H1 (cell line): ENCODE results near the gene STARD3NL. TPM values are rescaled to one million over a fixed set of nuclear protein-coding genes. Genes with fewer than 3 reads are reported as not detected.
A peak's percentile ranks its signal among the peaks of the same experiment; 100 is the strongest.

ENCODE experiments used
- CTCF ChIA-PET: fragments of 300-600 bp; sonication (Branson Sonifier 250); formaldehyde crosslinking; loops from one replicate; lab custom pipeline; 2021; ENCODE audit not compliant: partially characterized antibody; lab: Charles Lee
- POLR2A ChIA-PET: fragments of 300-600 bp; sonication (Branson Sonifier 250); formaldehyde crosslinking; loops from one replicate; lab custom pipeline; 2021; ENCODE audit warnings: inconsistent platforms; ENCODE audit not compliant: partially characterized antibody; lab: Charles Lee
- DNase-seq, 2 experiments: peaks; one replicate each; pipeline versions ENCODE4 v3.0.0 to v3.0.0-alpha.2; 2010 to 2022; ENCODE audit warnings: low spot score in 2 of 2, low read depth in 1 of 2, mixed read lengths in 1 of 2
- FAIRE-seq: peaks from 2 replicates; lab custom pipeline; 2011; peaks lifted over from hg19 to GRCh38; lab: Jason Lieb, UNC
- H2AFZ ChIP-seq: 2 replicates; pipeline ENCODE4 v1.8.1; 2012; ENCODE audit warnings: low read length, inconsistent platforms
- H2AK5ac ChIP-seq: 2 replicates; pipeline ENCODE4 v1.6.1; 2013; ENCODE audit warnings: low read depth, low read length
- H2BK120ac ChIP-seq: replicated peaks from 2 replicates; pipeline ENCODE3; 2013; ENCODE audit warnings: low read depth, low read length, inconsistent platforms
- H2BK12ac ChIP-seq: 2 replicates; pipeline ENCODE4 v1.6.1; 2013; ENCODE audit warnings: low read depth, low read length
- H2BK15ac ChIP-seq: 2 replicates; pipeline ENCODE4 v1.6.1; 2013; ENCODE audit warnings: low read length
- H2BK20ac ChIP-seq: 2 replicates; pipeline ENCODE4 v1.6.1; 2013; ENCODE audit warnings: low read length
- H2BK5ac ChIP-seq: 2 replicates; pipeline ENCODE4 v1.6.1; 2013; ENCODE audit warnings: low read depth, low read length
- H3K14ac ChIP-seq: 2 replicates; pipeline ENCODE4 v1.6.1; 2013; ENCODE audit warnings: inconsistent platforms; ENCODE audit not compliant: insufficient read length
- H3K18ac ChIP-seq: 2 replicates; pipeline ENCODE4 v1.6.1; 2013; ENCODE audit warnings: low read length; ENCODE audit errors: extremely low read depth
- H3K23ac ChIP-seq: 2 replicates; pipeline ENCODE4 v1.6.1; 2013; ENCODE audit warnings: inconsistent platforms; ENCODE audit not compliant: insufficient read length
- H3K23me2 ChIP-seq: 2 replicates; pipeline ENCODE4 v1.6.1; 2013; ENCODE audit warnings: low read depth, low read length
- H3K27ac ChIP-seq: 2 replicates; pipeline ENCODE4 v1.6.1; 2011; ENCODE audit warnings: low read depth, low read length, inconsistent platforms
- H3K27me3 ChIP-seq, 4 experiments: replicated peaks in 1 of 4; 1 replicate in 1 of 4; 2 replicates in 3 of 4; pipeline versions ENCODE4 v1.6.1 to v1.8.1; 2011 to 2013; ENCODE audit warnings: low read length in 3 of 4, mild to moderate bottlenecking in 3 of 4, inconsistent platforms in 2 of 4, mixed read lengths in 2 of 4, moderate library complexity in 1 of 4; ENCODE audit not compliant: control insufficient read depth in 3 of 4, insufficient read depth in 3 of 4; ENCODE audit errors: extremely low read depth in 1 of 4
- H3K36me3 ChIP-seq, 4 experiments: 2 replicates each; pipeline versions ENCODE4 v1.6.1 to v1.8.1; 2011 to 2013; ENCODE audit warnings: mild to moderate bottlenecking in 4 of 4, low read length in 3 of 4, moderate library complexity in 2 of 4, control low read depth in 1 of 4, inconsistent platforms in 1 of 4; ENCODE audit not compliant: insufficient read depth in 4 of 4, control insufficient read depth in 2 of 4
- H3K4ac ChIP-seq: replicated peaks from 2 replicates; pipeline ENCODE3; 2013; ENCODE audit warnings: low read length, low read depth, mixed read lengths, inconsistent platforms; ENCODE audit not compliant: insufficient read length
- H3K4me1 ChIP-seq, 4 experiments: replicated peaks in 1 of 4; 1 replicate in 1 of 4; 2 replicates in 3 of 4; pipeline versions ENCODE4 v1.6.1 to v1.8.1; 2011 to 2013; ENCODE audit warnings: low read length in 3 of 4, inconsistent platforms in 2 of 4, mixed read lengths in 1 of 4; ENCODE audit not compliant: insufficient read depth in 4 of 4, control insufficient read depth in 3 of 4
- H3K4me2 ChIP-seq, 2 experiments: 2 replicates each; pipeline versions ENCODE4 v1.6.1 to v1.8.1; 2011 to 2013; ENCODE audit warnings: low read depth in 2 of 2, low read length in 2 of 2, control low read depth in 1 of 2, inconsistent platforms in 1 of 2, mild to moderate bottlenecking in 1 of 2; ENCODE audit not compliant: insufficient read depth in 1 of 2
- H3K4me3 ChIP-seq, 4 experiments: fragments of 200-600, 300-600 bp in 1 of 4; sonication (generic), shearing (Covaris generic), sonication (Bioruptor Twin) in 1 of 4; 2 replicates each; pipeline versions ENCODE4 v1.5.1 to v1.8.1; 2011 to 2016; ENCODE audit warnings: low read length in 4 of 4, low read depth in 3 of 4, control low read depth in 2 of 4, inconsistent platforms in 2 of 4, mild to moderate bottlenecking in 2 of 4, mixed read lengths in 1 of 4, moderate library complexity in 1 of 4; ENCODE audit not compliant: insufficient read depth in 2 of 4; ENCODE audit errors: extremely low read depth in 1 of 4
- H3K56ac ChIP-seq: replicated peaks from 2 replicates; pipeline ENCODE3; 2013; ENCODE audit warnings: low read depth, mild to moderate bottlenecking, mixed read lengths, low read length, inconsistent platforms; ENCODE audit not compliant: insufficient read length
- H3K79me1 ChIP-seq: 2 replicates; pipeline ENCODE4 v1.6.1; 2013; ENCODE audit warnings: low read depth, low read length, control low read depth
- H3K79me2 ChIP-seq, 2 experiments: 2 replicates each; pipeline versions ENCODE4 v1.6.1 to v1.8.1; 2012 to 2013; ENCODE audit warnings: low read length in 2 of 2, mild to moderate bottlenecking in 2 of 2, inconsistent platforms in 1 of 2; ENCODE audit not compliant: insufficient read depth in 2 of 2, control insufficient read depth in 1 of 2
- H3K9ac ChIP-seq, 4 experiments: replicated peaks in 1 of 4; 1 replicate in 1 of 4; 2 replicates in 3 of 4; pipeline versions ENCODE4 v1.6.1 to v1.8.1; 2011 to 2013; ENCODE audit warnings: low read depth in 3 of 4, low read length in 3 of 4, control low read depth in 2 of 4, mild to moderate bottlenecking in 2 of 4, moderate library complexity in 2 of 4, inconsistent platforms in 1 of 4; ENCODE audit errors: extremely low read depth in 1 of 4
- H3K9me3 ChIP-seq, 2 experiments: 2 replicates each; pipeline versions ENCODE4 v1.6.1 to v1.8.1; 2012 to 2013; ENCODE audit warnings: mild to moderate bottlenecking in 2 of 2, moderate library complexity in 2 of 2, control low read depth in 1 of 2, inconsistent platforms in 1 of 2, low read depth in 1 of 2, low read length in 1 of 2, mixed read lengths in 1 of 2; ENCODE audit not compliant: insufficient read depth in 2 of 2
- H4K20me1 ChIP-seq, 2 experiments: replicated peaks in 1 of 2; 2 replicates each; pipeline versions ENCODE3 to v1.8.1; 2011 to 2013; ENCODE audit warnings: inconsistent platforms in 2 of 2, low read length in 2 of 2, mild to moderate bottlenecking in 1 of 2; ENCODE audit not compliant: insufficient read depth in 2 of 2, control insufficient read depth in 1 of 2
- H4K5ac ChIP-seq: 2 replicates; pipeline ENCODE4 v1.6.1; 2013; ENCODE audit warnings: low read length, low read depth, mixed read lengths, inconsistent platforms; ENCODE audit not compliant: insufficient read length
- H4K8ac ChIP-seq: 2 replicates; pipeline ENCODE4 v1.8.0; 2013; ENCODE audit warnings: mild to moderate bottlenecking, moderate library complexity, low read length, inconsistent platforms; ENCODE audit not compliant: insufficient read depth; ENCODE audit errors: extremely low read depth
- H4K91ac ChIP-seq: replicated peaks from 2 replicates; pipeline ENCODE3; 2013; ENCODE audit warnings: low read length, mixed read lengths, inconsistent platforms; ENCODE audit not compliant: insufficient read length
- CBX8 ChIP-seq: fragments of 300-800, 300-1000 bp; sonication (generic); IDR thresholded peaks from 2 replicates; pipeline ENCODE4 v1.7.1; 2016; ENCODE audit warnings: low read depth, low read length, borderline replicate concordance
- CHD2 ChIP-seq: IDR thresholded peaks from 2 replicates; pipeline ENCODE4 v1.6.1; 2012; ENCODE audit warnings: low read length, improper control_type of control experiment
- POLR2AphosphoS5 ChIP-seq: IDR thresholded peaks from 2 replicates; pipeline ENCODE4 v1.6.1; 2011; ENCODE audit warnings: low read depth, low read length
- POU5F1 ChIP-seq: IDR thresholded peaks from 2 replicates; pipeline ENCODE4 v1.6.1; 2011; ENCODE audit warnings: low read depth, mild to moderate bottlenecking, low read length, moderate library complexity
- RAD21 ChIP-seq, 2 experiments: IDR thresholded peaks in 1 of 2; conservative IDR thresholded peaks in 1 of 2; 2 replicates each; pipeline ENCODE4 v1.6.1; 2011; ENCODE audit warnings: low read depth in 2 of 2, low read length in 2 of 2, improper control_type of control experiment in 1 of 2, inconsistent platforms in 1 of 2, mild to moderate bottlenecking in 1 of 2, moderate library complexity in 1 of 2
- RNF2 ChIP-seq: fragments of 200-900, 300-1000 bp; sonication (generic); IDR thresholded peaks from 2 replicates; pipeline ENCODE4 v1.7.1; 2016; ENCODE audit warnings: borderline replicate concordance, low read depth, mild to moderate bottlenecking, antibody characterized with exemption, low read length; ENCODE audit not compliant: poor library complexity, severe bottlenecking; ENCODE audit errors: missing control alignments
- SIX5 ChIP-seq: IDR thresholded peaks from 2 replicates; pipeline ENCODE4 v1.6.1; 2011; ENCODE audit warnings: mild to moderate bottlenecking, low read depth, low read length
- SRF ChIP-seq: IDR thresholded peaks from 2 replicates; pipeline ENCODE4 v1.6.1; 2011; ENCODE audit warnings: mild to moderate bottlenecking, low read depth, low read length, moderate library complexity
- WGBS, 2 experiments: shearing (Covaris generic) in 1 of 2; methylation state at CpG; one replicate each; pipeline versions ENCODE4 v1.1.6 to v1.1.7; 2013 to 2015; ENCODE audit warnings: low lambda C conversion rate in 2 of 2, mixed read lengths in 2 of 2, inconsistent platforms in 1 of 2, low coverage in 1 of 2, missing lambda C conversion rate in 1 of 2; ENCODE audit not compliant: insufficient replicate concordance in 2 of 2, insufficient coverage in 1 of 2, insufficient read length in 1 of 2; ENCODE audit errors: extremely low coverage in 1 of 2, missing lambda C conversion rate in 1 of 2; 5-methylcytosine and 5-hydroxymethylcytosine counted together
- polyA plus RNA-seq, 7 experiments: library from polyadenylated mRNA; depleted of rRNA in 3 of 7; stranded (reverse) in 5 of 7; unstranded in 2 of 7; fragments of >200 nt in 5 of 7; fragments of 200-250 nt in 2 of 7; gene quantifications; 1 replicate in 5 of 7; 2 replicates in 1 of 7; 4 replicates in 1 of 7; pipeline versions ENCODE4 v1.2.1 to v1.2.3, GENCODE V29; 2011 to 2013; ENCODE audit warnings: missing spikeins in 2 of 7, mixed read lengths in 2 of 7
- total RNA-seq: library from RNA; stranded (reverse); fragmentation: NEBNext Ultra II Directional; extraction: Animal tissue kit (Norgen Biotek cat#: 25700); gene quantifications from 2 replicates; pipeline ENCODE4 v1.2.1, GENCODE V29; 2021
- TF ChIP-seq, protein P1 (sequence below): IDR thresholded peaks from 2 replicates; pipeline ENCODE4 v1.6.1; 2012; ENCODE audit warnings: low read length, inconsistent platforms
- TF ChIP-seq, protein P2 (sequence below): IDR thresholded peaks from 2 replicates; pipeline ENCODE4 v1.6.1; 2011; ENCODE audit warnings: low read depth, mild to moderate bottlenecking, low read length; ENCODE audit not compliant: insufficient read depth

The STARD3NL gene
- total and polyA plus RNA-seq, 2 of the 8 experiments (the other 6 are each of a cell fraction or from before 2014, with no cell fraction given), result 27.1 to 40.5 TPM

DNA sequence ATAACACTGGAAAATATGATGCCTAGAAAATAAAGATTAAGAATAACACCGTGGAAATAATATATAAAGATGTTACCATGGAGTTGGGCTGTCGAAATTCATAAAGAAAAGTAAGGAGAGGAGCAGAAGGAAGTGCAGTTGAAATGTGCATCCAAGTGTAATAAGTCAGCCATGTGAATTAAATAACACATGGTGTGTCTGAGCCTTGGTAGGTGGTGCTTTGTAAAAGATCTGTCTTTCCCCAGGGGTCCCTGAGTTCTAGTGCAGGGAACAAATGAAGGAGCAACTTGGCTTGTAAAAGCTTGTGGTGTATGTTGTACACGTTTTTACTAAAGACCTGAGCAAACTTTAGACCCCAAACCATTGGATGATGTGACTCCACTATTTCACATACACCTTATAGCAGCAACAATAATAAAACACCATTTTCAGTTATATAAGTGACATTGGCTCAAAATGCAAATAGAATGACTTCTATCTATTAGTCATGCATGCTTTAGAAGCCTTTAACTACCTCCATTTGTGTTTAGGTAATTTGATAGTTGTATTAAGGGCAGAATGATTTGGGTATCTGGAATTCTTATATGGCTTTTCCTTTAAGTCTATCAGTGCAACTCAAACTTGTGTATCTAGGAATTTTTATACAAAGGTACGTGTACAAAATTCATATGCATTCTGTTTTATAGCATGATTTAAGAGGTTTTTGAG is 11.3 kb downstream of the STARD3NL start:
- 70% methylated on average over 4 of the region's 4 CpGs; no CpG with 5 or more reads in 1 of the 2 experiments for WGBS, 2 experiments
- no peak overlapping the region for H2BK15ac ChIP-seq
- no peak overlapping the region for H2AK5ac ChIP-seq
- no peak overlapping the region for H2BK5ac ChIP-seq
- no peak overlapping the region for H3K18ac ChIP-seq
- H2BK20ac ChIP-seq, result no peak overlapping the region
- H3K23ac ChIP-seq, result no peak overlapping the region
- no peak overlapping the region; a peak in 2 of 8 replicates for H3K4me3 ChIP-seq
- peaks cover 5% of the 10 kb centered on the region; the same call in 1 of the 2 replicates for H3K79me1 ChIP-seq
- H3K4me1 ChIP-seq, result peaks cover 5 to 18% (median 10%) of the 10 kb centered on the region in 4 experiments; a peak in 6 of 7 replicates
- H4K20me1 ChIP-seq, result no peaks in the 10 kb centered on the region
- no peaks in the 10 kb centered on the region for H3K23me2 ChIP-seq
- DNase-seq, result no peak
- no peak overlapping the region for H2BK12ac ChIP-seq
- no peak overlapping the region for H2AFZ ChIP-seq
- H3K36me3 ChIP-seq, result no peaks in the 10 kb centered on the region
- peaks cover 0 to 86% of the 10 kb centered on the region in 2 experiments; a peak in 3 of 4 replicates for H3K79me2 ChIP-seq
- no peak overlapping the region for H3K56ac ChIP-seq
- no peak overlapping the region for H3K14ac ChIP-seq
- FAIRE-seq, result no peak
- no peaks in the 10 kb centered on the region for H3K9me3 ChIP-seq
- H3K4me2 ChIP-seq, result peak overlapping the region; percentile 32 to 49; a peak in 3 of 4 replicates
- H4K5ac ChIP-seq, result no peak overlapping the region
- H3K27me3 ChIP-seq, result no peaks in the 10 kb centered on the region
- ChIA-PET POLR2A (no interaction called here), CTCF (no interaction called here)
- no peak overlapping the region for H3K9ac ChIP-seq
- no peak overlapping the region for H3K27ac ChIP-seq
- no peak overlapping the region for H3K4ac ChIP-seq
- H4K8ac ChIP-seq, result no peak overlapping the region
- H4K91ac ChIP-seq, result no peak overlapping the region
- H2BK120ac ChIP-seq, result no peak overlapping the region
- TF ChIP-seq, protein P1, sequence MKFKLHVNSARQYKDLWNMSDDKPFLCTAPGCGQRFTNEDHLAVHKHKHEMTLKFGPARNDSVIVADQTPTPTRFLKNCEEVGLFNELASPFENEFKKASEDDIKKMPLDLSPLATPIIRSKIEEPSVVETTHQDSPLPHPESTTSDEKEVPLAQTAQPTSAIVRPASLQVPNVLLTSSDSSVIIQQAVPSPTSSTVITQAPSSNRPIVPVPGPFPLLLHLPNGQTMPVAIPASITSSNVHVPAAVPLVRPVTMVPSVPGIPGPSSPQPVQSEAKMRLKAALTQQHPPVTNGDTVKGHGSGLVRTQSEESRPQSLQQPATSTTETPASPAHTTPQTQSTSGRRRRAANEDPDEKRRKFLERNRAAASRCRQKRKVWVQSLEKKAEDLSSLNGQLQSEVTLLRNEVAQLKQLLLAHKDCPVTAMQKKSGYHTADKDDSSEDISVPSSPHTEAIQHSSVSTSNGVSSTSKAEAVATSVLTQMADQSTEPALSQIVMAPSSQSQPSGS, result no peak
- no peak for TF ChIP-seq RAD21 (IDR thresholded peaks at IDR 0.05 in 1 of 2, conservative IDR thresholded peaks at IDR 0.05 in 1 of 2; ENCODE audit: low read depth in 2 of 2, low read length in 2 of 2)
- no peak for TF ChIP-seq POLR2AphosphoS5
- TF ChIP-seq SIX5, result no peak
- no peak for TF ChIP-seq RNF2
- no peak for TF ChIP-seq CBX8
- TF ChIP-seq, protein P2, sequence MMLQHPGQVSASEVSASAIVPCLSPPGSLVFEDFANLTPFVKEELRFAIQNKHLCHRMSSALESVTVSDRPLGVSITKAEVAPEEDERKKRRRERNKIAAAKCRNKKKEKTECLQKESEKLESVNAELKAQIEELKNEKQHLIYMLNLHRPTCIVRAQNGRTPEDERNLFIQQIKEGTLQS, result no peak
- no peak for TF ChIP-seq SRF
- no peak for TF ChIP-seq POU5F1
- no peak for TF ChIP-seq CHD2
